ENCODE data around the gene SYVN1.
"Not testable (repeated sequence)": the region's sequence is repeated elsewhere in the genome, so short reads cannot be mapped to it uniquely, and the experiment has no call there.

SYVN1 gene

DNA sequence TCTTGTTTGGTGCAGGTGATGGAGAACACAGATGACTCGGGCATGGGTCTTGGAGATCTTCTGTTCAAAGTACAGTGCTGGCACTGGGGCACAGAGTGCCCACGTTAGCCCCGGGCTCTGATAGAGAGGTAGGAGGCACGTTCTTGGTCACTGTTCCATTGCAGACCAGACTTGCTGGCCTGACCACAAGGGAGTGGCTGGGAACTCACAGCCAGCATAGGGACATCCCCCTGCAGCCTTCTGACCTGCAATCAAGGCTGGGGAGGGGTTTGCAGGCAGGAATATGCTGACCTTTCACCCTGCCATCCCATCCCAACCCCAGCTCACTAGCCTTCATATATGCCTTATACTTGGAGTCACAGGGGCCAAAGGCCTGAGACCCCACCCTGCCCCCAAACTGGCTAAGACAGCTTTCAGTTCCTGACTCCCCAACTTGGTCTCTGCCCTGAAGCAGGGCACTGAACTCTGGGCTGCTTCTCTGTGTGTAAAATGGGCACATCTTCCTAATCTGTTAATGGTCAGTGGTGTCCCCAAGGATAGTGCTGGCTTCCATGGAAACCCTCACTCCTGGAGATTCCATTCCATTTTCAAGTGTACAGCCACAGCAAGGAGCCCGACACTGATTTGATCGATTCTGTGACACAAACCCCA is 7.6 kb downstream of the SYVN1 start:
- DNase-seq = no peak

DNA sequence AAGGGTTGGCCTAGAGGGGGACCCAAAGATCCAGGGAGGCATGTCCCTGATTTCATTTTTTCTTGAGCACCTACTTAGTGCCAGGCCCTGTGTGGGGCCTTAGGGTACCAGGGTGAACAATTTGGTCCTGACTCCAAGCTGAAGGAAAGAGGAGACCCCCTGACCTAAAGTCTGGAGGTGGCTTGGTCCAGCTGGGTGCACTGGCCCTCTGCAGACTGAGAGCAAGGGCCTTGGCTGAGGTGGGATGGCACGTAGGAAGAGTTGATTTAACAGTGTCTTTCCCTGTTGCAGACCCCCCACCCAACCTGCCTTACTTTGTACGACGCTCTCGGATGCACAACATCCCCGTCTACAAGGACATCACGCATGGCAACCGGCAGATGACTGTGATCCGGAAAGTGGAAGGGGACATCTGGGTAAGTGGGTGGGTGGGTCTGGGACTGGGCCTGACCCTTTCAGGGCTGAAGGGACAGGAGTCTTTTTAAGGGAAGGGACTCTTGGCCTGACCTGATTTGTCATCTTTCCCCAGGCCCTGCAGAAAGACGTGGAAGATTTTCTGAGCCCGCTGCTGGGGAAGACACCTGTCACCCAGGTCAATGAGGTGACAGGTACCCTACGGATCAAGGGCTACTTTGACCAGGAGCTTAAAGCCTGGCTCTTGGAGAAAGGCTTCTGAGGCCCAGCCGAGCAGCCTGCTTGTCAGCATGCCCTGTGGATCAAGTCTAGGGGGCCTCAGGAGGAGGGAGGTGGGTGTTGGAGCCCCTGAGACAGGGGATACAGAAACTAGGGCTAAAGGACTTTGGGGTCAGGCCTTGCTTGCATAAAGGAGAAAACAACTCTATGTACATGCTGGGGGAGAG is 8.9 kb downstream of the SYVN1 start:
- DNase-seq = no peak

DNA sequence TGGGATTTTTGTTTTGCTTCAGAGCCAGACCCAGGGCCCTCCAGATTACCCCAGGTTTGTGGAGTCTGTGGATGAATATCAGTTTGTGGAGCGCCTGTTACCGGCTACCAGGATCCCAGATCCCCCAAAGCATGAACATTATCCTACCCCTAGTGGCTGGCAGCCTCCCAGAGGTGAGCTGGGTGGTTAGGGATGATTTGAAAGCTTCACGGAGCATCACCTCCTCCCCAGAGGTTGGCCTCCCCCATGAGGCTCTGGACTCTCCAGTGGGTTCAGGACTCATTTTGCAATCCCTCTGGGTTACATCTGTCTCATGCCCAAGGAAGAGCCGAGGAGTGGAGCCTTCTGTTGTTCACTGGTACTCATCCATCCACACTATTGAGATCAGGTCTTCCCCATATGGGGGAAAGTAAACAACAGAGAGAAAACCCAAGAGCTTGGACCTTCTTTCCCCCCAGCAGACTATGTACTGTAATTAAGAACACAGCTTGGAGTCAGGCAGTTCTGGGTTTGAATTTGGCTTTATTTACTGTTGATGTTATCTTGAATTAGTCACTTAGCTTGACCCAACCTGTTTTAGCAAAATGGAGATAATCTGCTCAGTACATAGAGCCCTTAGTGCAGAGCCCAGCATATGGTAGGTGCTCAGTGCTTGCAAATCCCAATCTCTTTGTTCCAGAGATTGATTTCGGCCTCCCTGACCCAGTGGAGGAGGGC is 9.7 kb downstream of the SYVN1 start:
- DNase-seq = no peak

DNA sequence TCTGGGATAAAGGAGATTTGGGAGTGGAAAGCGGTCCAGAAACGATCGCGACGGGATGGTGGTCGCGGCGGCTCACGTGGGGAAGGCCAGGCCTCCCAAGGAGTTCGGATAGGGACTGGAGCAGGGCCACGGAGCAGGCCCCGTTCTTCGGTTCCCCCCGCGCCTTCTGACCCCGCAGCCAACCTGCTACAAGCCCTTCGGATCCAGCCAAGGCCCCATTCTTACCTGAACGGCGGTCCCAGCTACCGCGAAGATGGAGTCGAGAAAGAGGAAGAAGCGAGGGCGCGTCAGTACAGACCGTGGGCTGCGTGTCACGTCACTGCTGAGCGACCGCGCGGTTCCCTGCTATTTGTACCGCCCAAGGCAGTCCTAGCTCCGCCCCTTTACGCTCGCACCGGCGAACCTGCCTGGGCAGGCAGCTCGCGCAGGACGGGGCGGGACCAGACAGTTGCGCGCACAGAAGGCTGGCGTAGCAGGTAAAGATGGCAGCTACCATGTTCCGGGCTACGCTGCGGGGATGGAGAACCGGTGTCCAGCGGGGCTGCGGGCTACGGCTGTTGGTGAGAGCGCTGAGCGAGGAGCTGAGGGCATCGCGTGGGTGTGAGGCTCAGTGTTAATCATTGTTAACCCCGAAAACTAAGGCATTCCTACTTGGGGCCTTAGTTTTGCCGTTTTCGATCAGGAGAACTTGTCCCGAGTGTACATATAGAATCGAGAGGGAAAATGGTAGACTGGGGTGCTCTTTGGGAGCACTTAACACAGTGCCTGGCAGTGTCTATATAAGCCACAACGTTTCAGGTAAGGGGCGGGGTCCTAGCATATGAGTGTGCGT is 12.2 kb downstream of the SYVN1 start, which contains the start of the genes FAU and MRPL49:
Gene FAU, minus strand, starts transcription at position 270 of the 832 bp plus-strand sequence. CDS start 321 bp downstream, outside the sequence.
Gene MRPL49, plus strand, starts transcription at position 457 of the 832 bp plus-strand sequence. Its CDS starts 26 bp downstream, at position 483.
- DNase-seq = peak; percentile 98

DNA sequence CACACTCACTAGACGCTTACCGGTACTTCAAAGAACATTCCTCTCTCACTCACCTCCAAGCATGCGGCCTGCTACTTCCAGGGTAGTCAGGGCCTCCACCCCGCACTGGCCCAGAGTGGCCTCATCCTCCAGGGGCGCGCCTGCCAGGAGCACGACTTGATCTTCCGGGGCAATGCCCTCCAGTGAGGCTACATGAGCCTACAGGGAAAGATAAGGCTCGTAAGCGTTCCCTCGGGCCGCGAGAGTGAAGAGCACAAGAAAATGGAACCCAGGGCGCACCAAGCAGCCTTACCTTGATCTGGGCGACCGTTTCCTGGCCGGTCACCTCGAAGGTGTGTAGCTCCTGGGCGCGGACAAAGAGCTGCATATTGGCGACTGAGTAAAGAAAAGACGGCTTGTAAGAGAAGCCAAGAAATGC is 12.9 kb downstream of the SYVN1 start:
- DNase-seq = no peak

DNA sequence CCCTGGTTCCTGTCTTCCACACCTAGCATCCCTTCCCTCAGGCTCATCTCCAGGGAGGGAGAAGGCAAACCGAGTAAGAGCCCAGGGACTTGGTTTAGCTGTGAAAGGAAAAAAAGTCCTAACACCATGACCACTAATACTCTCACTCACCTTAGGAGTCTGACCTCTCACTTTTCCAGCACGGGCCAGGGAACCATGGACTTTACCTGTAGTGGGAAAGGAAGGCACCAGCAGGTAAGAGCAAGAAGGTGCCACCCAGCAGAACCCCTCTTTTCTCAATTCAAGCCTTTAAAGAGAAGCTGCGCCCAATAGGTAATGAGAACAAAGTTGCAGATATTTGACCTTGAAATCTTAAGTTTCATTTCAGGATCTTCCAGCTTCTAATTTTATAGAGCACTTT is 13.5 kb downstream of the SYVN1 start:
- DNase-seq = no peak

DNA sequence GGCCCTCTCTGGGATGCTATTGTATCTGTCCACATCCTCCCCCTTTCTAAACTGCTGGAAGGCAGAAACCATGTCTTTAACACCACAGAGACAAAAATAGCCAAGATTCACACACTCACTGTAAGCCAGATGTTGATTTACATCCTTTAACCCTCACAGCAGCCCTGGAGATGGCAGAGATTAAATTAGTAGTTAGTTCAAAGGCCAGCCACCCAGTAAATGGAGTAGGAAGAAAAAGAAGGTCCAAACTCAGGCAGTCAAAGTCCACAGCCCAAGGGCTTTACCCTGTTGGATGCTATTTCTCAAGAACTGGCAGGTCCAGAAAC is 14.7 kb downstream of the SYVN1 start:
- no peak for DNase-seq

DNA sequence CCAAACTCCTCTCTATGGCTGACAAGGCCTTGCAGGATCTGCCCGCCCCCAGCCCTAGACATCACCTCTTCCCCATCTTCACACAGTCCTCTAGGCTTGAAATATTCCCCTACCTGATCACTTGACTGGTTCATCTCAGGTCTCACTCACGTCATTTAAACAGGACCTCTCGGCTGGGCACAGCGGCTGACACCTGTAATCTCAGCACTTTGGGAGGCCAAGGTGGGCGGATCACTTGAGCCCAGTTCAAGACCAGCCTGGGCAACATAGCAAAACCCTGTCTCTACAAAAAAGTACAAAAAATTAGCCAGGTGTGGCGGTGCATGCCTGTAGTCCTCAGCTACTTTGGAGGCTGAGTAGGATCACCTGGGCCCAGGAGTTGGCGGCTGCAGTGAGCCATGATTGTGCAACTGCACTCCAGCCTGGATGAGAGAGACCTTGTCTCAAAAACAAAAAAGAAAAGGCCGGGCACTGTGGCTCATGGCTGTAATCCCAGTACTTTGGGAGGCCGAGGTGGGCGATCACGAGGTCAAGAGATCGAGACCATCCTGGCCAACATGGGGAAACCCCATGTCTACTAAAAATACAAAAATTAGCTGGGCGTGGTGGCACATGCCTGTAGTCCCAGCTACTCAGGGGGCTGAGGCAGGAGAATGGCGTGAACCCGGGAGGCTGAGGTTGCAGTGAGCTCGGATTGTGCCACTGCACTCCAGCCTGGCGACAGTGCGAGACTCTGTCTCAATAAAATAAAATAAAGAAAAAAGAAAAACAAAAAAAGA is 15.2 kb downstream of the SYVN1 start:
- DNase-seq = not testable (repeated sequence)

DNA sequence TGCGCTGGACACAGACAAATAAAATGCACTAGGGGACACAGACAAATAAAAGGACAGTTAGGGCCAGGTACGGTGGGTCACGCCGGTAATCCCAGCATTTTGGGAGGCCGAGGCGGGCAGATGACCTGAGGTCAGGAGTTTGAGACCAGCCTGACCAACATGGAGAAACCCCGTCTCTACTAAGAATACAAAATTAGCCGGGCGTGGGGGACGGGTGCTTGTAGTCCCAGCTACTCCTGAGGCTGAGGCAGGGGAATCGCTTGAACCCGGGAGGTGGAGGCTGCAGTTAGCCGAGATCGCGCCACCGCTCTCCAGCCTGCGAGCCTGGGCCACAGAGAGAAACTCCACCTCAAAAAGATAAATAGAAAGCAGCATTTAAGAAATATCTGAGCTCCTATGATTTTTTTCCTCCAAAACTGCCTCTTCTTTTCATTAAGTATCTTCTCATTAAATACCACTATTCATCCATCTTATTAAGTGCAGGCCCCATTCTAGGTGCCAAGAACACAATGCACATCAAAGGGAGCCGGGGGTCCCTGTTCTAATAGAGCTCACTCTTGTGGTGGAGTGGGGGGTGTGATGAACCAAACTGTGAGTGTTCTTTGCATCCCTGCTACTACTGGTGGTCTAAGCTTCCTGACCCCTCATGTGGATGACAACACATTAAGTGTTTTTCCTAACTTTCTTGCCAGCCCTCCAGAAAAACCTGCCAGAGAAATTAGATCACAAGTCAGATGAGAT is 16.1 kb downstream of the SYVN1 start:
- DNase-seq = no peak

DNA sequence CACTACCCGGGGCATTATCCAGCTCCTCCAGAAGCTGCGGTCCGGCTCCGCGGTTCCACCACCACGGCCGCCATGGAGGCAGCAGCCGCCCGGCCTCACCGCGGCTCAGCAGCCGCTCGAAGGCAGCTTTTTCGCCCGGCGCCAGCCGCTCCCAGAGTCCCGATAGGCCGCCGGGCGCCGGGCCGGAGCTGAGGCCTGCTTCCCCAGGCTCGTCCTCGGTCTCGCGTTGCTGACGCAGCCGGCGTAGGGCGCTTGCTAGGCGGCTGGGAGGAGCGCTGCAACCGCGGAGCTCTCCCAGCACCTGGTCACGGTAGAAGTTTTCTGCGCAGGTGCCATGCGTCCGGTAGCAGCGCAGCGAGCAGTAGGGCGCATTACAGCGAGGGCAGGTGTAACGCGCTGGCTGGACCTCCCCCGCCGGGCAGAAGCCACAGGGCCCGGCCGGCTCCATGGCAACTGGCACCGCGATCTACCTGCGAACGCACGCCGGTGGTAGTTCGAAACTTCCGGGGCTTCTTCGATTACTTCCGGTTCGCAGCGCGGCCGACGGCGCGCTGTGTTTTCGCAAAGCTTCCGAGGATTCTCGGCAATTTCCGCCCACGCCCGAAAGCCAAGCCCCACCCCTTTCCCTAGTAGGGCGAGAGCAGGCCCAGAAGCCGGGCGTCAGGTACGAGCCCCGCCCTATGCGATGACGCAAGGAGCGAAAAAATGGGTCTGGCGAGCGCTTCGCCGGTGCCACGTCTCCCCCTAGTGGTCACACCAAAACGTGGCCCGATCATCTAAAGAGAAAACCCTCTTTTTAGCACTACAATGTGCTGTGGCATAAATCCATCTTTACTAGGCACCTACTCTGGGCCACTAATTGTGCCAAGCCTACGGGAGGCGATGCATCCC is 16.9 kb downstream of the SYVN1 start, which contains the start of gene ZNHIT2:
Gene ZNHIT2, minus strand, starts transcription at position 496 of the 891 bp plus-strand sequence. Its CDS starts 48 bp downstream, at position 448.
- peak; percentile 100 for DNase-seq

DNA sequence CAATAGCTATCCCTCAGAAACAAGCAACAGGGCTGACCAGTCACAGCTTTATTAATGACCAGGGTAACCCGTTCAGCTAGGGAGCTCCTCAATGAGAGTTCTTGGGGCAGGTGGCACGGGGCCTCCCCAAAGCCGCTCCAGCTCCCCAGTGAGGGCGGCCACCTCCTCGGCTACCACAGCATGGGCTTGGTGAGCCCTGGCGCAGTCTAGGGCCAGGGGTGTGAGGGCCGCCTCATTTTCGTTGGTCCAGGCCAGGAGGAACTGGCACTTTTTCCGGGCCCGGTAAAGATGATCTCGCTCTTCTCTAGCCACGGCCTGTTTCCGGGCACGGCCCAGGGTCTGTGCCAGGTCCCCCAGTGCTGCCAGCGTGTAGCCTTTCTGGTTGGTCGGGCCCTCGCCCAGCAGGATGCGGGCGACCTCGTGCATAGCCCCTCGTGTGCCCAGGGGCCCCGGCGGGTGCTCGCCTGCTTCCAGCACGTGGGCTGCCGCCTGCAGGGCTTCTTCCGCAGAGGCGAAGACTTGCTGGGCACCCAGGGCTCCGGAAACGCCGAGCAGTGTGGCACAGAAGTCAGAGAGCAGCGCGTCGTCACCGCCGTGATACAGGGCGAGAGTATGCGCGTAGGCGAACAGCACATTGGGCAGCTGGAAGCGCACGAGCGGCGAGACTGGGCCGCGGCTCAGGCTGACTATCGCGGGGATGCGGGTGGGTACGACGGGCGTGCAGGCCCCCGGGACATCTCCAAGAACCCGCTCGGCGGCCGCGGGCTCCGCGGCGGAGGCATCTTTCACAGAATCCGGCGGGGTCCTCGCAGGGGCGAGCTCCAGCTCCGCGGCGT is 17.7 kb downstream of the SYVN1 start:
- peak; percentile 85 for DNase-seq

DNA sequence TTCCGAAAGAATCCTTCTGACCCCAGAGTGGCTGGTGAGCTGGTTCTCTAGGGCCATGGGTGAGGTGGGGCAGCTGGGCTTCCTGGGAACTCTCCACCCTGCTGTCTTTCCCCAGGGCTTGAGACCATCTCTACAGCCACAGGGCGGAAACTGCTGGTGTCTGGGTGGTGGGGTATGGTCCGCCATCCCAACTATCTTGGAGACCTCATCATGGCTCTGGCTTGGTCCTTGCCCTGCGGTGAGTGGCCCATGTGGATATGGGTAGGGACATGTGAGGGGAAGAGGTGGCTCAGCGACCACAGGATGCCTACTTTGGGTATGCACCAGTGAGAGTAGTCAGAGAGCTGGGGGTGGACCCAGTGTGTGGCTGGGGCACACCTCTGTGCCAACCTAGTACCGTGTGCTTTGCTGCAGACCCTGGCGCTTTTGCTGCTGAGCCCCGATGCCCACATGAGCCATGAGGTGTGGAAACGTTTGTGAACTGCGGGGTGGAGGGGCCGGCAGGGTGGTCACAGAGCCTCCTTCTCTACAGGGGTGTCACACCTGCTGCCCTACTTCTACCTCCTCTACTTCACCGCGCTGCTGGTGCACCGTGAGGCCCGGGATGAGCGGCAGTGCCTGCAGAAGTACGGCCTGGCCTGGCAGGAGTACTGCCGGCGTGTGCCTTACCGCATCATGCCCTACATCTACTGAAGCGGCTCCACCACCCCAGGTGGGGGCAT is 18.8 kb downstream of the SYVN1 start:
- no peak for DNase-seq

DNA sequence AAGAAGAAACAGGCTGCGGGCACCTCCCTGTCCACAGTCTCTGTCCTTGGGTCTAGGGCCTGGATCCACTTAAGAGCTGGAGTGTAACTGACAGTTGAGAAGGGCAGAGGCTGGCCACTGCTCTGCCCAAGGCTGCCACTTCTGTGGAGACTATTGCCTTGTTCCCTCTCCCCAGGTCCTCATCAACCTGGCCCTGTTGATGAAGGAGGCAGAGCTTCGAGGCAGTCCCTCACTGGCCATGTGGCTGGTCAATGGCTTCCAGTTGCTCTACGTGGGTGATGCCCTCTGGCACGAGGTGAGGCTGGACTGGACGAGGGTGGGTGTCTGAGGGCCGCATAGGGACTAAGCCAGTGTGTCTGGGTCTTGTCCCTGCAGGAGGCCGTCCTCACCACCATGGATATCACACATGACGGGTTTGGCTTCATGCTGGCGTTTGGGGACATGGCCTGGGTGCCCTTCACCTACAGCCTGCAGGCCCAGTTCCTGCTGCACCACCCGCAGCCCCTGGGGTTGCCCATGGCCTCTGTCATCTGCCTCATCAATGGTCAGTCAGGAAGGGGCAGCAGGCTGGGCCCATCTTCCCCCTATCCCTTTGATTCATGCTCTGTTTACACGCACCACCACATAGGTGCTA is 19.7 kb downstream of the SYVN1 start:
- no peak for DNase-seq

DNA sequence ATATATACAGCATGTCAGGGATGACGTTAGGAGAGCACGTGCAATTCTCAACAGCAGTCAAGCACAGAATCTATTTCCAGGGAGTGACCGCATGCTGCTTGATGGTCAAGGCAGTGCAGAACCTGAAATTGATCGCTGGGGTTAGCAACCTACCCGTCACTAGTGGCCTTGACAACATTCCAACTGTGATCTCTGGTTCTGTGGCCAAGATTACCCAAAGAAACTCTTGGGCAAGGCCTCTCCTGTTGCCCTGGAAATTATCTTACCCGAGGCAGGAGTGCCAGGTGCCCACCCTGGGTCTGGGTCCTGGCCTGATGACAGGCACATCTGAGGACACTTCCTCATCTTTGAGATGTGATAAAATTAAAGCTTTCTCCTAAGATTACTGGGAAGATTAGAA is 20.5 kb downstream of the SYVN1 start:
- DNase-seq = no peak

DNA sequence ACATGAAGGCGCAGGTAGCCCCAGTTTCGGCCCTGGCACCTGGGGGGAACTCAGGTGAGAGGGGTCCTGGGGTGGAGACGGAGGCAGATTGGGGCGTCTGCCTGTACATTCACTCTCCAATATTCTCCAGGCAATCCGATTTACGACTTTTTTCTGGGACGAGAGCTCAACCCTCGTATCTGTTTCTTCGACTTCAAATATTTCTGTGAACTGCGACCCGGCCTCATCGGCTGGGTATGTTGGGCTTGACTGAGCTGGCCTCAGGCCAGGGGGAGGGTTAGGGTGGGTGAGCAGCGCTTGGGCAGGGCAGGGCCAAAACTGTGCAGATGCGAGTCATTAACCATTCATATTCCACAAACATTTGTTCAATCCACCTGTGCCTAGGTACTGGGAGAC is 21.0 kb downstream of the SYVN1 start:
- no peak for DNase-seq

DNA sequence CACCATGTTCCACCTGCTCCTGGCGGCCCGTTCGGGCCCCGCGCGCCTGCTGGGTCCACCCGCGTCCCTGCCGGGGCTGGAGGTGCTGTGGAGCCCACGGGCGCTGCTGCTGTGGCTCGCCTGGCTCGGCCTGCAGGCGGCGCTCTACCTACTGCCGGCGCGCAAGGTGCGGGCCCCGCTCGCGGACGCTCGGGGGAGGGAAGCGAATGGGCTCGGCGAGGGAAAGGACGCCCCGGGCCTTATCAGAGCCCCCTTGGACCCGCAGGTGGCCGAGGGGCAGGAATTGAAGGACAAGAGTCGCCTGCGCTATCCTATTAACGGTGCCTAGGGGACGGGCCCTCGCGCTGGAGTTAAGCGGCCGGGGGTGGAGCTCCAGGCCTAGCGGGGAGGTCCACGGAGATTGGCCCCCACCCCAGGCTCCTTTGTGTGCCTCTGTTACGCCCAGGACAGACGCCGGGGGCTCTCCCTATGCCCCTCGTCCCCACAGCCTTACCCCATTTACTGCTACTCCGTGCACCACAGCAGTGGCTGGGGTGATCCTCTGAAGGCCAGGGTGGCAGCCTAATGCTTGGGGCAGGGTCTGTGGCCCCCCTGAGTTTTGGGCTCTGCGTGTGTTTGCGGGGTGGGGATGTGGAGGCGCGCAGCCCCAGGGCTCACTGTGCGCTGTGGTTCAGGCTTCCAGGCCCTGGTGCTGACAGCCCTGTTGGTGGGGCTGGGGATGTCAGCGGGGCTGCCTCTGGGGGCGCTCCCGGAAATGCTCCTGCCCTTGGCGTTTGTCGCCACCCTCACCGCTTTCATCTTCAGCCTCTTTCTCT is 21.6 kb downstream of the SYVN1 start:
- peak; percentile 91 for DNase-seq
